ENCODE data around the gene KCNJ6.

- TF ChIP-seq, protein P1, sequence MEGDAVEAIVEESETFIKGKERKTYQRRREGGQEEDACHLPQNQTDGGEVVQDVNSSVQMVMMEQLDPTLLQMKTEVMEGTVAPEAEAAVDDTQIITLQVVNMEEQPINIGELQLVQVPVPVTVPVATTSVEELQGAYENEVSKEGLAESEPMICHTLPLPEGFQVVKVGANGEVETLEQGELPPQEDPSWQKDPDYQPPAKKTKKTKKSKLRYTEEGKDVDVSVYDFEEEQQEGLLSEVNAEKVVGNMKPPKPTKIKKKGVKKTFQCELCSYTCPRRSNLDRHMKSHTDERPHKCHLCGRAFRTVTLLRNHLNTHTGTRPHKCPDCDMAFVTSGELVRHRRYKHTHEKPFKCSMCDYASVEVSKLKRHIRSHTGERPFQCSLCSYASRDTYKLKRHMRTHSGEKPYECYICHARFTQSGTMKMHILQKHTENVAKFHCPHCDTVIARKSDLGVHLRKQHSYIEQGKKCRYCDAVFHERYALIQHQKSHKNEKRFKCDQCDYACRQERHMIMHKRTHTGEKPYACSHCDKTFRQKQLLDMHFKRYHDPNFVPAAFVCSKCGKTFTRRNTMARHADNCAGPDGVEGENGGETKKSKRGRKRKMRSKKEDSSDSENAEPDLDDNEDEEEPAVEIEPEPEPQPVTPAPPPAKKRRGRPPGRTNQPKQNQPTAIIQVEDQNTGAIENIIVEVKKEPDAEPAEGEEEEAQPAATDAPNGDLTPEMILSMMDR (IDR thresholded peaks at IDR 0.05; ENCODE audit: low read depth, low read length, missing input control), result no peak
- TF ChIP-seq TAF1 (conservative IDR thresholded peaks at IDR 0.05) (no peak), SP1 (IDR thresholded peaks at IDR 0.05) (no peak), YY1 (IDR thresholded peaks at IDR 0.05) (no peak)
Observed at GRCh38 chr21:37909936-37910335, 6.3 kb downstream of the KCNJ6 start.

Measured in liver (tissue), 3 donors.